Endothelial cell of coronary artery (primary cell): ENCODE measurements around the gene ODAD3. TPM values are rescaled to one million over a fixed set of nuclear protein-coding genes. Genes with fewer than 3 reads are reported as not detected.

Experiments used
- total RNA-seq: library from RNA; depleted of rRNA; stranded (reverse); fragments of >200 nt; gene quantifications from 2 replicates; pipeline ENCODE4 v1.2.3, GENCODE V29; 2014

The ODAD3 gene
- 0.09 and 0.28 TPM in 2 replicates for total RNA-seq

GRCh38 chr19:11435057-11435832, at the start of gene ODAD3, which contains the start of gene PRKCSH:
TSS of gene ODAD3 (minus strand) at chr19:11435121. CDS start at chr19:11435016, 105 bp downstream.
TSS of gene PRKCSH (plus strand) at chr19:11435635. CDS start at chr19:11436118, 483 bp downstream.

GRCh38 chr19:11480715-11481533, 46.0 kb upstream of the ODAD3 start, which contains the start of gene ELAVL3:
TSS of gene ELAVL3 (minus strand) at chr19:11481046. CDS start at chr19:11480608, 438 bp downstream.

DNA sequence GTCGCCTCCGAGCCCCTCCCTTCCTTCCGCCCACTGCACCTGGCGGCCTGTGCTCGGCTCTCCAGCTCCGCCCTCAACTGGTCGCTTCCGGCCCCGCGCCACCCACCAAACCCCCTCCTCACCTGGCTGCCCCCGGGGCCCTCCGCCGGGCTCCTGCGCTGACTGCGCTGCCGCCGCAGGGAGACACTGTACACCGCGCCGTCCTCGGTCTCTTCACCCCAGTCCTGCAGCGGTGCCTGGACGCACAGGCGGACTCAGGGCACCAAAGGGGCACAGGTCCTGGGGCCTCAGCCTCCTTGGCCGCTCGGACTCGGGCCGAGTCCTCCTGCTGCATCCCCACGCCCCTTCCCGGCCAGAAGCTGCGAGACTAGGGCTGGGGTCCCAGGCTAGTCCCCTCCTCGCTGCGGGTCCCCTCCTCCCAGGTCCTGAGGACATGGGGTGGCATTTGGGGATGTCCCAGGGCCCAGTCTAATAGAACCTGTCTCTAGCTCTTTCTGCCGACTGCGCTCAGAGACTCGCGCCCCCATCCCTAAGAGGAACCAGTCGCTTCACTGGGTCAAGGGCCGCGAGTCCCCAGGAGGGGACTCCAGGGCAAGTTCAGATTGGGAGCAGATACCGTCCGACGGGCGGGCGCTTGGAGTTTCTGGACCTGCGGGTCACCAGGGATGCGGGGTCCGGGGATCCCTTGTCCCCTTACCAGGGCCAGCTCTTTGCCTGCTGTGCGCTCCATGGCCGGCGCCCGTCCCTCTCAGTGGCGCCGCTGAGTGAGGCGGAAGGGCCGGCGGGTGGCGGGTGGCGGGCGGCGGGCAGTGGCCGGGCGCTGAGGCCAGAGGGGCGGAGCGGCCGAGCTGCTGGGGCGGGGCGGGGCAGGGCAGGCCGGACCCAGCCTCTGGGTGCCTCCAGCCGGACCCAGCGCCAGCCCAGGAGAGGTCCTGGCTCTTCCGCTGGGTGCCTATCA, 16.1 kb downstream of the ODAD3 start, which contains the start of gene RGL3:
Gene RGL3, minus strand, starts transcription at position 766 of the 958 bp plus-strand sequence. Its CDS starts 36 bp downstream, at position 730.

GRCh38 chr19:11374433-11375142, 60.3 kb downstream of the ODAD3 start, which contains the start of gene SWSAP1:
TSS of gene SWSAP1 (plus strand) at chr19:11374666. CDS start at chr19:11374681, 15 bp downstream.

Other genes starting within 250 kb of the ODAD3 start
- gene KANK2, start 237.6 kb downstream of the ODAD3 start, total RNA-seq = 43.2 and 105 TPM in 2 replicates
- gene ANGPTL8, start 195.5 kb downstream of the ODAD3 start, total RNA-seq = not detected in 2 replicates
- gene DOCK6, start 172.6 kb downstream of the ODAD3 start, total RNA-seq = 46.7 and 86.6 TPM in 2 replicates
- not detected in 2 replicates for gene TSPAN16, start 139.0 kb downstream of the ODAD3 start, total RNA-seq
- gene RAB3D, start 95.5 kb downstream of the ODAD3 start, total RNA-seq = 35.7 and 42.8 TPM in 2 replicates
- gene TMEM205, start 88.9 kb downstream of the ODAD3 start, total RNA-seq = 54.2 and 67.8 TPM in 2 replicates
- gene CCDC159, start 88.6 kb downstream of the ODAD3 start, total RNA-seq = 8.3 and 11.1 TPM in 2 replicates
- 6.7 and 8.4 TPM in 2 replicates for gene PLPPR2, start 79.7 kb downstream of the ODAD3 start, total RNA-seq
- gene SWSAP1, start 60.5 kb downstream of the ODAD3 start, total RNA-seq = 0.56 and 0.72 TPM in 2 replicates
- 6.3 and 6.7 TPM in 2 replicates for gene EPOR, start 50.8 kb downstream of the ODAD3 start, total RNA-seq
- gene RGL3, start 15.8 kb downstream of the ODAD3 start, total RNA-seq = 0.27 and 1.5 TPM in 2 replicates
- 109 and 151 TPM in 2 replicates for gene PRKCSH, start 514 bp upstream of the ODAD3 start, total RNA-seq
- not detected in 2 replicates for gene ELAVL3, start 45.9 kb upstream of the ODAD3 start, total RNA-seq
- 5.2 and 6.3 TPM in 2 replicates for gene ZNF653, start 70.7 kb upstream of the ODAD3 start, total RNA-seq
- 30.2 and 44.1 TPM in 2 replicates for gene ECSIT, start 94.0 kb upstream of the ODAD3 start, total RNA-seq
- gene CNN1, start 103.7 kb upstream of the ODAD3 start, total RNA-seq = 2.0 and 6.9 TPM in 2 replicates
- 23.4 and 24.9 TPM in 2 replicates for gene ELOF1, start 124.1 kb upstream of the ODAD3 start, total RNA-seq
- 0.09 TPM in 2 replicates for gene ACP5, start 142.5 kb upstream of the ODAD3 start, total RNA-seq
- gene ZNF627, start 162.4 kb upstream of the ODAD3 start, total RNA-seq = 18.7 and 21.2 TPM in 2 replicates